Spleen (tissue), 7 donors: ENCODE results near the gene PER3.

Source experiments
- POLR2A ChIP-seq, 3 donors: fragments of 450-650 bp; IDR thresholded peaks; one replicate each; pipeline ENCODE4 v1.5.1; 2017; ENCODE audit warnings: antibody characterized with exemption in 3 of 3, mild to moderate bottlenecking in 1 of 3
- POLR2AphosphoS5 ChIP-seq, 3 donors: sonication (generic); formaldehyde crosslinking; IDR thresholded peaks; one replicate each; pipeline ENCODE4 v1.5.1; 2017; ENCODE audit warnings: antibody characterized with exemption in 3 of 3
- TF ChIP-seq, protein P1 (sequence below), 11 experiments: fragments of 200-600 bp in 7 of 11; fragments of 450-650 bp in 4 of 11; sonication (generic) in 4 of 11; IDR thresholded peaks in 8 of 11; conservative IDR thresholded peaks in 3 of 11; 1 replicate in 7 of 11; 2 replicates in 4 of 11; pipeline versions ENCODE4 v1.4.0 to v1.8.0; 2016 to 2021; ENCODE audit warnings: antibody characterized with exemption in 11 of 11, inconsistent platforms in 4 of 11, mild to moderate bottlenecking in 1 of 11
- donor health status: DM: no; HTN: no; CAD: no; lungs with moderate emphysema.
- donor health status: DM: no; HTN: no; CAD: no.
- donor health status: DM: no; HTN: no; CAD: no.

DNA sequence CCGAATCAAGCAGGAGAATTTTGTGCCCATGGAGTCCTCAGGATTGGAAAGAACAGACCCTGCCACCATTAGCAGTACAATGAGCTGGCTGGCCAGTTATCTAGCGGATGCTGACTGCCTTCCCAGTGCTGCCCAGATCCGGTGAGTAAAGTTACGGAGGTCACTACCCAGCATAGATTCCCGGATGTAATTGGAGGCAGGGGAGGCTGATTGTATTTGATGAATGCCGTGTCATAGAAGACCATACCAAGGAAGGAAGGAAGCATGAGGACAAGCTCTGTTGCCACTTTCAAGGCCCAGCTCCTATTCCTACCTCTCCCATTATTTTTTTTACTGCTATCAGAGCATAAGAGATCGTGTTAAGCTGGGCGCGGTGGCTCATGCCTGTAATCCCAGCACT, 39.2 kb upstream of the PER3 start:
- TF ChIP-seq, protein P1, sequence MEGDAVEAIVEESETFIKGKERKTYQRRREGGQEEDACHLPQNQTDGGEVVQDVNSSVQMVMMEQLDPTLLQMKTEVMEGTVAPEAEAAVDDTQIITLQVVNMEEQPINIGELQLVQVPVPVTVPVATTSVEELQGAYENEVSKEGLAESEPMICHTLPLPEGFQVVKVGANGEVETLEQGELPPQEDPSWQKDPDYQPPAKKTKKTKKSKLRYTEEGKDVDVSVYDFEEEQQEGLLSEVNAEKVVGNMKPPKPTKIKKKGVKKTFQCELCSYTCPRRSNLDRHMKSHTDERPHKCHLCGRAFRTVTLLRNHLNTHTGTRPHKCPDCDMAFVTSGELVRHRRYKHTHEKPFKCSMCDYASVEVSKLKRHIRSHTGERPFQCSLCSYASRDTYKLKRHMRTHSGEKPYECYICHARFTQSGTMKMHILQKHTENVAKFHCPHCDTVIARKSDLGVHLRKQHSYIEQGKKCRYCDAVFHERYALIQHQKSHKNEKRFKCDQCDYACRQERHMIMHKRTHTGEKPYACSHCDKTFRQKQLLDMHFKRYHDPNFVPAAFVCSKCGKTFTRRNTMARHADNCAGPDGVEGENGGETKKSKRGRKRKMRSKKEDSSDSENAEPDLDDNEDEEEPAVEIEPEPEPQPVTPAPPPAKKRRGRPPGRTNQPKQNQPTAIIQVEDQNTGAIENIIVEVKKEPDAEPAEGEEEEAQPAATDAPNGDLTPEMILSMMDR (IDR thresholded peaks at IDR 0.05 in 8 of 11, conservative IDR thresholded peaks at IDR 0.05 in 3 of 11): no peak
- TF ChIP-seq POLR2A (IDR thresholded peaks at IDR 0.05): no peak
- TF ChIP-seq POLR2AphosphoS5 (IDR thresholded peaks at IDR 0.05): peak in 2 of 3 donors; percentile 39 to 87
